GM19324 (cell line): ENCODE measurements around the gene FARP1.

Source experiments
- ATAC-seq: cut with Tn5 transposase; IDR thresholded peaks from one replicate; pipeline ENCODE4 v1.9.1; 2021; ENCODE audit warnings: mild to moderate bottlenecking, moderate library complexity; ENCODE audit not compliant: unreplicated experiment, low FRiP score

The FARP1 gene

DNA sequence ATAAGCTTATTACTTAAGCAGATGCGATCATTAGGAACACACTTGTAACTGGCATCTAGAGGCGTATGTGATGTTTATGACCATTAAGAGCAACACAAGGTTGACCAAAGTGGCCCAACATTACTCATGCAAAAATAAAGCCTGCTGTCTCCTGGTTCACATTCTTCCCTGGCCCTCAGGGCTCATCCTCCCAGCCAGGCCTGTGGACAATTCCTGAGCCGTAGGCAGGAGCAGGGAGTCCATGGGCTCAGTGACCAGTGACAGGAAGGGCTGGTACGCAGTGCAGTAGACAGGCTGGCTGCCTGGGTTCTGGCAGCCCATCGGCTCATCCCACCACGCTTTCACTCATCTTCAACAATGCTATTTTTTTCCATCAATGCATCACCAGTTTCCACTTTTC, 328.0 kb downstream of the FARP1 start:
- ATAC-seq = no peak

DNA sequence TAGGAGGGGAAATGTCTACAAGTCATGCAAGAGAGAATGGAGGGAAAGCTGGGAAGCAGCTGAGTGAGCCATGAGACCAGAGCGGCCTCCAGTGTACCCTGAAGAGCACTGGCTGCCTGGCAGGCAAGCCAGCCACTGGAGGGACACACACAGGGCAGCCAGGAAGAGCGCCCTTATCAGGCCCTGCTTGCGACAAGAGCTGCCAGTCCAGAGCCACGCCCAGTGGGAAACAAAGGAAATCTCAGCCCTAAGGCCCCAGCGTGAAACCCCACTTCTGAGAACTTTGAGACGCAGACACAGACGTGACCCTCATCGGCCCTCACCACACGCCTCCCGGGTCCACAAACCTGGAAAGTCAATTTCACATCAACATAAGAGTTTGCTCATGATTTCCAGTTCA, 329.0 kb downstream of the FARP1 start:
- no peak for ATAC-seq

GRCh38 chr13:98473135-98473787, 330.4 kb downstream of the FARP1 start:
- no peak for ATAC-seq

DNA sequence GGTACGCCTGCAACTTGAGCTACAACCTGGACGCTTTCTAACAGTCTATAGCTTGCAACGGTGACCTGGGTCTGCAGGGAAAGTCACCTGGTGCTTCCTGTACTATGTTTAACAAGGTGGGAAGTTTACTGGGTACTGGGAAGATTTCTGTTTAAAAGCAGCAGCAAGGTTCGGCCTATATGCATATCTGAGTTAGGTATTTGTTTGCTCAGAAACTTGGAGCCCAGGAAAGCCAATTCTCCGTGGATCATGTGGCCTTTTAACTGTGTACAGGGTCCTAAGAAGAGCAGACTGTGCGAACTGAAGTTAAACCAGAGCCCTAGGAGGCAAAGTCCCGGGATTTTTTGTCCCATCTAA, 330.9 kb downstream of the FARP1 start:
- no peak for ATAC-seq

- no peak for ATAC-seq
Measured at GRCh38 chr13:98474292-98474691, 331.4 kb downstream of the FARP1 start.

DNA sequence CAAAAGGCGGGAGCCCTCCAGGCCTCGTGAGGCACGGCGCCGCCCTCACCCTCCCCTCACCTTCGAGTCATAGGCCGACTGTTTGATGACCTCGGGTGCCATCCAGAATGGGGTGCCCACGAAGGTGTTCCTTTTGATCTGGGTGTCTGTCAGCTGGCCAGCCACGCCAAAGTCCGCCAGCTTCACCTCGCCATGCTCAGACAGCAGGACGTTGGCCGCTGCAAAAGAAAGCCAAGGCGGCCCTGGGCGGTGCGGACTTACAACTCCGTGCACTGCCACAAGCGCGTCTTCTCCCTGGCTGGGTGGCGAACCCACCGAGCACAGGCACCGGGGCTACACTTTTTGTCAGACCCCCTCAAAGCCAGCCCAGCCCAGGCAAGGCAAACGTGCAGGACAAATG, 331.9 kb downstream of the FARP1 start:
- no peak for ATAC-seq

- no peak for ATAC-seq
Measured at GRCh38 chr13:98475522-98475921, 332.6 kb downstream of the FARP1 start.

GRCh38 chr13:98476106-98476505, 333.2 kb downstream of the FARP1 start:
- ATAC-seq = peak; percentile 14

DNA sequence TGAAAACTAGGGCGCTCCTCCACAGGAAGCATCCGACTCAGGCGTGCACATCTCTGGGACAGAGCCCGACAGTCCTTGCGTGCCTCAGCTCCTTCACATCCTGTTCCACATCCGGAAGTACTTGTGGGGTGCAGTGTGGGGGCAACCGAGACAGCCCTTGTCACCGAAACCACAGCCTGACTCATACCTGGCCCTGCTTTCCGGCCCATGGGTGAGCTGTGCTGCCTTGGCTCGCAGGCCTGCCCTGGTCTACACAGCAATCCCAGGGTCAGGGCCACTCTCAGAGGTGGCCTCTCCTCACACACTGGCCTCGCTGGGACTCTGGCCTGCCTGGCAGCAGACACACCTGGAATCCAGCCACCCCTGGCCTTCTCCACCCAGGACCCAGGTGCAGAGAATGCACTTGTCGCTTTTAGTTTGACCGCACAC, 333.7 kb downstream of the FARP1 start:
- peak; percentile 94 for ATAC-seq

GRCh38 chr13:98478189-98479129, 335.6 kb downstream of the FARP1 start:
- ATAC-seq = peak; percentile 30

DNA sequence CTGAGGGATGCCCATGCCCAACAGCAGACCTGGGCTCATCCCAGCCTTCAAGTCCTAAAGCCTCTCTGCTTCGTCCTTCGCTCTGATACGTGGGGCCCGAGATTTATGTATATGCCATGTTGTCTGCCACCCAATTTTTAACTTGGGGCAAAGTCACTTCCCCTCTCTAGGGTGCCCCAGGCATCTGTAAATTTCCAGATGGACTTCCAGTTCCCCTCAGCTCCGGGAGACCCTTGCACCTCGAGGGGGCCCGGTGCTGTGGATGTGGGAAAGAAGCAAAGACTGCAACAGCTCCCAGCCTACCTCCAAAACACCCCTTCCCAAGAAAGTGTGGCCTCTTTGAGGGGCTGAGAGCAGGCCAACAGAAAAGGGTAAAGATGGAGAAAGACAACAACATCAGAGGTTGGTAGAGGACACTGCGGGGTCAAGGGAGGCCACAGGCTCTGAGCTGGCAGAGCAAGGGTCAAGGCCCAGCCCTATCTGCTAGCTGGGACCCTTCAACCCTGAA, 336.7 kb downstream of the FARP1 start:
- no peak for ATAC-seq

GRCh38 chr13:98480915-98481877, 338.3 kb downstream of the FARP1 start:
- peak; percentile 41 for ATAC-seq

DNA sequence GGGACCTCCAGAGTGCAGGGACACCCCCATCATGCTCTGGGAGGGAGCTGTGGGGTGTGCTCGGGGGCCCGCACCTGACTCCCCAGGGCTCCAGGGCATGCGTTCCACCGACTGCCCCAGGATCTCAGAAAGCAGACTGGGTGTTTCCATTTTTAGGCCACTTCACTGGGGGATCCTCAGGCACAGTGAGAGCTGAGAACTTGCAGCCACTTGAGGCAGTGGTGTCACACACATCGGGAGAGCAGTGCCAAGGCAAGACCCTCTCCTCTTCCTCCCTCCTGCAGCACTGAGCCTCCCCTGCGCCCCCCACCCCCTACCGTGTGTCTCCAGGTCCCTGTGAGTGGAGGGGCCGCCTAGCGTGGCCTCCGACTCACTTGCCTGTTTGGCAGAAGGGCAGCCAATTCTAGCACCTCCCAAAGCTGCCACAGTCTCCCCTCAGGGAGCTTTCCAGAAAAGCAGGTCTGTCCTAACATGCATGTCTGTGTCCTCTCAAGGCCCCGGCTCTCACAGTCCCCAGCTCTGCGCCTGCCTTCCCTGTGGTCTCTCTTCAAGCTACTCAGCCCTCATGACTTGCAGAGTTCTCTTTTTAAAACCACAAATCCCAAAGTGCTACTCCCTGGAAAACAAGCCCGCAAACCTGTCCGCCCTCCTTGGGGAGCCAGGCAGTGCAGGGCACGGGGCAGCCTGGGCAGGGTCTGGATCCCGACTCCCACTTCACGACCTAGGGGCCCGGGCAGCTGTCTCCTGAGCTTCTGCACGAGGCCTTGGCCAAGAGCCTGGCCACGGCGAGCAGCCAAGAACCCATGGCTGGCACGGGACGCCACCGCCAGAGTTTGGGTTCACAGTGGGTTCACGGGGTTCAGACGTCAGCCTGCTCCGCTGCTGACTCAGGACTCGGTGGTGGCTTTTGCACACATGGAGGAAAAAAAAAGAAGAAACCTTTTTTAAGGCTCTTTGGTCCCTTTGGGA, 339.9 kb downstream of the FARP1 start:
- no peak for ATAC-seq

DNA sequence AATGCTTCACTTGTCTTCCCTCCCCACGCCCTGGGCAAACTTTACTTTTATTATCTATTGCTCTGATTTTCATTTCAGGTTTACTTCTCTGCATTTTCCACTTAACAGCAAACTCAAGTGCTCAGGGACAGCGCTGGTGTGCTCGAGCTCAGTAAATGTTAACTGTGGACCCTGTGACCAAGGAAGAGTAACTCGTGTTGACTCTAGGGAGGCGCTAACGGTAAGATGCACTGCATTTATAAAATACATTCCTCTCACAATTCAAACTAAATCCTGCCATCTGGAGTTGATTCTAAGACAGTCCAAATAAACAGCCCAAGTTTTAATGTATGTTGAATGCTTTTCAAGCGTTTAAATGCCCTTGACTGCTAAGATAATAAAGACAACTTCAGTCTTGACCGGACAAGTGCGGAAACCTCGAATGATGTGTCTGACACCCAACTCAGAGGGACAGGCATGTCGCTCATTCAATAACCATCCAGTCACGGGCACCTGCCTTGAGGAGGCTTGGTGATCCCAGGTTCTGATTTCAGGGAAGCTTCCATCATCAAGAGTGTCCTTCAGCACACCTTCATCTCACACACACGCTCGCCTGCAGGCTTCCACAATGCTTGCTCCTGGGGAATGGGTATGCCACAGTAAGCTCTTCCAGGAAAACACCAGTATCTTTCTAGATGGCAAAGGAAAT, 340.9 kb downstream of the FARP1 start:
- no peak for ATAC-seq

DNA sequence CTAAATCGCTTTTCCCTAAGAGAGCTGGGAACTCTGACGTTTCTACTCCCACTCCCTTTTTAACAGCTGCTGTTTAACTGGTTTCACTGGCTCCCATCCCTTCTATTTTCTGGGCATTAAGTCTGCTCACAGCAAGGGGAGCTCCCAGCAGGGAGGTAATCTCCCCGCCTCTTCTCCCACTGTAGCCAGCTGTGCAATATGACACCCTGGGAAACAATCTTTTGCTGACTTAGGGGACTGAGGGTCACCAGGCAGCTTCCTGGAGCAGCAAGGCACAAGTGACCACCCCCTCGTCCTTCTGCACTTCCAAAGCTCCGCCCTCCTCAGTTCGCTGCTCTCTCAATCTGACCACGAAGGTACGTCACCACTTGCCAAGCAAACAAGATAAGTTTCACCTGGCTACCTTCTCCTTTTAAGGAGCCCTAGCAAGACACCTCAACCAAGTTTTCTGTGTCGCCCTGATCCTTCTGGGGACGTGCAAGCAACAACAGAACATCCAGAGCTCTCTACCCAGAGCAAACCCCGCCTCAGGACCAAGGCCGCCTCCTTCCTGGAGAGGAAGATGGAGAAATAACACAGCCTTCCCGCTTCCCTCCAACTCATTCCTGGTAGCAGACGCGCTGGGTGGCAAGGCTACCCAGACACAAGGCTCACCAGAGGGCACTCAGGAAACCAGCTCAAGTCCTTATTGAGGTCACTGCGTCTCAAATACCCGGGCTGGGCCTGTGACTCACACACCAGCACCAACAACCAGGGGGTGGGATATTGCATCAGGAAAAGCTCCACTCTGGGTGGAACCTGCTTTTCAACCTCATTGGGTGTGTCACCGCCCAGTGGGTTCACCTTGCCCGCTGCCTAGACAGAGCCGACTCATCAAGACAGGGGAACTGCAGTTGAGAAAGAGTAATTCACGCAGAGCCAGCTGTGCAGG, 341.7 kb downstream of the FARP1 start:
- ATAC-seq = no peak

GRCh38 chr13:98485561-98485960, 342.7 kb downstream of the FARP1 start:
- ATAC-seq = no peak

DNA sequence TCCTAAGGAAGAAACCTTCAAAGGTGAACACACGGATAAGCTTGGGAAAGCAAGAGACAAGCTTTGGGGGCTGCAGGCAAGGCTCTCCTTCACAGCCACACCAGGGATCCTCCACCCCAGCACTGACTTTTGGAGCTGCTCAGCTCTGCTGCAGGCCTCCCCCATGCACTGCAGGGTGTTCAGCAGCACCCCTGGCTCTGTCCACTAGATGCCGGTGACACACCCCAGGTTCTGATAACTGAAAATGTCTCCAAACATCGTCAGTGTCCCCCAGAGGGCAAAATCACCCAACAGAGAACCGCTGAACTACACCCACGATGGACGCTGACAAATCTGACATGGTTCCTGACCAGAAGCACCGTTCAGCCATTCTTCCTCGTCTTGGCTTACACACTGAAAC, 343.5 kb downstream of the FARP1 start:
- no peak for ATAC-seq

GRCh38 chr13:98487016-98487415, 344.1 kb downstream of the FARP1 start:
- ATAC-seq = no peak
